K562 (cell line): ENCODE results near the gene EVL. TPM values are rescaled to one million over a fixed set of nuclear protein-coding genes. Genes with fewer than 3 reads are reported as not detected.

Experiments
- ARID1B ChIP-seq: fragments of 450-650 bp; IDR thresholded peaks from 2 replicates; pipeline ENCODE4 v1.6.1; 2016; ENCODE audit warnings: antibody characterized with exemption, mild to moderate bottlenecking, inconsistent platforms
- BRD4 ChIP-seq: fragments of 200-600 bp; sonication (generic); IDR thresholded peaks from 2 replicates; pipeline ENCODE4 v1.6.1; 2017; ENCODE audit warnings: inconsistent platforms
- EHMT2 ChIP-seq: fragments of 450-650 bp; IDR thresholded peaks from 2 replicates; pipeline ENCODE4 v1.6.1; 2018; ENCODE audit warnings: antibody characterized with exemption
- EZH2 ChIP-seq: IDR thresholded peaks from 2 replicates; pipeline ENCODE4 v1.6.1; 2012; ENCODE audit warnings: low read depth, mild to moderate bottlenecking, inconsistent platforms, low read length, borderline replicate concordance
- IRF2 ChIP-seq: sonication (generic); formaldehyde crosslinking; IDR thresholded peaks from 2 replicates; pipeline ENCODE4 v1.8.1; 2022; ENCODE audit warnings: mild to moderate bottlenecking, missing genetic modification reagents
- KAT7 ChIP-seq: sonication (generic); formaldehyde crosslinking; IDR thresholded peaks from 2 replicates; pipeline ENCODE4 v1.8.0; 2022; ENCODE audit warnings: missing genetic modification reagents, mild to moderate bottlenecking, borderline replicate concordance
- LARP7 ChIP-seq: fragments of 450-650 bp; IDR thresholded peaks from 2 replicates; pipeline ENCODE4 v1.6.1; 2016
- PTRF ChIP-seq: fragments of 450-650 bp; IDR thresholded peaks from 2 replicates; pipeline ENCODE4 v1.6.1; 2016; ENCODE audit warnings: mild to moderate bottlenecking, missing genetic modification characterization, missing compliant biosample characterization
- SRSF3 ChIP-seq: fragments of 200-400 bp; formaldehyde crosslinking; IDR thresholded peaks from 2 replicates; pipeline ENCODE4 v1.6.1; 2016; ENCODE audit warnings: mild to moderate bottlenecking, low read length, moderate library complexity; ENCODE audit not compliant: insufficient read depth
- STAT5B ChIP-seq: fragments of 250-450 bp; sonication (Bioruptor Pico); IDR thresholded peaks from 2 replicates; pipeline ENCODE4 v1.8.0; 2021; ENCODE audit warnings: mild to moderate bottlenecking, inconsistent platforms
- TAF15 ChIP-seq: fragments of 200-400 bp; formaldehyde crosslinking; IDR thresholded peaks from 2 replicates; pipeline ENCODE4 v1.6.1; 2017; ENCODE audit warnings: mild to moderate bottlenecking, low read depth, low read length, moderate library complexity
- WHSC1 ChIP-seq: IDR thresholded peaks from one replicate; pipeline ENCODE4 v1.6.1; 2012; ENCODE audit warnings: low read length, control low read depth, inconsistent platforms
- ZNF134 ChIP-seq: fragments of 250-450 bp; sonication (Bioruptor Pico); conservative IDR thresholded peaks from 2 replicates; pipeline ENCODE4 v1.4.0; 2020
- ZNF174 ChIP-seq: fragments of 250-450 bp; sonication (Bioruptor Pico); IDR thresholded peaks from 2 replicates; pipeline ENCODE4 v1.4.0; 2020; ENCODE audit warnings: mild to moderate bottlenecking
- ZNF197 ChIP-seq: fragments of 200-800 bp; sonication (Bioruptor generic); IDR thresholded peaks from 2 replicates; pipeline ENCODE4 v1.6.1; 2016; ENCODE audit warnings: low read depth, missing genetic modification characterization, missing compliant biosample characterization
- ZNF384 ChIP-seq: IDR thresholded peaks from 2 replicates; pipeline ENCODE4 v1.6.1; 2012; ENCODE audit warnings: low read depth, low read length, improper control_type of control experiment
- ZNF445 ChIP-seq: fragments of 250-450 bp; sonication (Bioruptor Pico); IDR thresholded peaks from 2 replicates; pipeline ENCODE4 v1.4.0; 2020; ENCODE audit warnings: low read depth, mild to moderate bottlenecking, moderate library complexity
- polyA plus RNA-seq, 8 experiments: library from polyadenylated mRNA; depleted of rRNA in 4 of 8; stranded (reverse) in 5 of 8; unstranded in 3 of 8; fragments of >200 nt; fragmentation: Nextera tagmentation in 2 of 8; fragmentation: Illumina TruSeq in 1 of 8; extraction: Ambion mirVana in 2 of 8; extraction: Trizol in 1 of 8; gene quantifications; 2 replicates each; pipeline versions ENCODE4 v1.2.1 to v1.2.3, GENCODE V29; 2011 to 2014; ENCODE audit warnings: inconsistent platforms in 1 of 8, missing spikeins in 1 of 8
- total RNA-seq, 7 experiments: library from RNA; depleted of rRNA in 6 of 7; stranded (reverse); fragments of >200 nt in 6 of 7; fragmentation: Illumina TruSeq in 2 of 7; extraction: Trizol in 2 of 7; gene quantifications; 2 replicates each; pipeline versions ENCODE4 v1.2.1 to v1.2.3, GENCODE V29; 2011 to 2021; ENCODE audit warnings: low replicate concordance in 1 of 7
- TF ChIP-seq, protein P1 (sequence below): fragments of 450-650 bp; IDR thresholded peaks from 2 replicates; pipeline ENCODE4 v1.6.1; 2014; ENCODE audit warnings: low read depth, mild to moderate bottlenecking, moderate library complexity, borderline replicate concordance
- TF ChIP-seq, protein P2 (sequence below): fragments of 200-800 bp; sonication (Bioruptor generic); IDR thresholded peaks from 2 replicates; pipeline ENCODE4 v1.6.1; 2017; ENCODE audit warnings: missing genetic modification characterization, missing compliant biosample characterization
- TF ChIP-seq, protein P3 (sequence below), 2 experiments: IDR thresholded peaks; 2 replicates each; pipeline ENCODE4 v1.6.1; 2011; ENCODE audit warnings: borderline replicate concordance in 1 of 2, control low read depth in 1 of 2, low read depth in 1 of 2, low read length in 1 of 2, mild to moderate bottlenecking in 1 of 2, mixed read lengths in 1 of 2, moderate library complexity in 1 of 2; ENCODE audit not compliant: insufficient read depth in 1 of 2, insufficient read length in 1 of 2, poor library complexity in 1 of 2, severe bottlenecking in 1 of 2; ENCODE audit errors: extremely low read depth in 1 of 2
- TF ChIP-seq, protein P4 (sequence below): IDR thresholded peaks from 2 replicates; pipeline ENCODE4 v1.6.1; 2011; ENCODE audit not compliant: insufficient read length; ENCODE audit errors: extremely low read depth
- TF ChIP-seq, protein P5 (sequence below): fragments of 250-450 bp; sonication (Bioruptor Pico); IDR thresholded peaks from 2 replicates; pipeline ENCODE4 v1.8.0; 2021; ENCODE audit warnings: mild to moderate bottlenecking, moderate library complexity

EVL gene
- total and polyA plus RNA-seq, 9 of the 15 experiments (the other 6 are each of a cell fraction or from before 2014, with no cell fraction given), result 2.9 to 43.4 (median 23.9) TPM

DNA sequence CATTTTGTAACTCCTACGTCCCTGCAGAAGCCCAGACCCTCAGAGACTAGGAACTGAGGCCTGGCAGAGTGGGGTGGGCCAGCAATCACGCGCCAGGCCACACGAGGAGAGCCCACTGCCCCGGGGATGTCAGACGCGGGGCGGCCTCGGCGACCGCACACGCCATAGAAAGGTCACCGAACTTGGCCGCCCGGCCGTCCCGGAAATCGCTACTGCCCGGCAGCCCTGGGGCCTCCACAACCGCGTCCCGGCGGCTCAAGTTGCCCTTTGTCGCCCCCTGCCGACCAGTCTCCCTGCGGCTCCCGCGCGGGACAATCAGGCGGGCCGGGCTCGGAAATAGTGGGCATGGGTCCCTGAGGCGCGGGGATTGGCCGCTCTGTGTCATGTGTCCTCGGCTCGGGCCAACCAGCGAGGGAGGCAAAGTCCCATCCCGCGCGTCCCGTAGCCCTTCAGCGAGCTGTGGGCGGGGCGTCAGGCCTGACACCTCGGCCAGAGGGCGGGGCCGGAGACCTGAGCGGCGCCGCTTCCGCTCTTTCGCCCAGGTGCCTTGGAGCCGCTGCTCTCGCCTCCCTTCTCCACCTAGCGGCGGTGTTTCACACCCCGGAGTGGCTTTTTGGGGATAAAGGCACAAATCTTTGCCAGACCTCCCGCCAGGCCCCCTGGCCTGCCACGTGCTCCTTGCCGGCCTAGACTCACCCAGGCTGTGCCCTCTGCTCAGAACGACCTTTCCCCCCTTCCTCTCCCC, 127.6 kb downstream of the EVL start (continued):
- TF ChIP-seq IRF2 (CRISPR knock-in tag) (no peak), ZNF197 (0 out of 2 replicates have a peak, but pooled peaks have one; percentile 53), ZNF174 (no peak), STAT5B (CRISPR knock-in tag) (no peak), ZNF384 (no peak), BRD4 (no peak), WHSC1 (no peak), ARID1B (0 out of 2 replicates have a peak, but pooled peaks have one; percentile 13), SRSF3 (no peak), KAT7 (CRISPR knock-in tag) (peak; percentile 91; the same call in 1 of the 2 replicates), PTRF (tag) (no peak), LARP7 (no peak), EZH2 (no peak), ZNF134 (no peak), ZNF445 (CRISPR knock-in tag) (no peak), TAF15 (no peak), EHMT2 (no peak)
- TF ChIP-seq, protein P1, sequence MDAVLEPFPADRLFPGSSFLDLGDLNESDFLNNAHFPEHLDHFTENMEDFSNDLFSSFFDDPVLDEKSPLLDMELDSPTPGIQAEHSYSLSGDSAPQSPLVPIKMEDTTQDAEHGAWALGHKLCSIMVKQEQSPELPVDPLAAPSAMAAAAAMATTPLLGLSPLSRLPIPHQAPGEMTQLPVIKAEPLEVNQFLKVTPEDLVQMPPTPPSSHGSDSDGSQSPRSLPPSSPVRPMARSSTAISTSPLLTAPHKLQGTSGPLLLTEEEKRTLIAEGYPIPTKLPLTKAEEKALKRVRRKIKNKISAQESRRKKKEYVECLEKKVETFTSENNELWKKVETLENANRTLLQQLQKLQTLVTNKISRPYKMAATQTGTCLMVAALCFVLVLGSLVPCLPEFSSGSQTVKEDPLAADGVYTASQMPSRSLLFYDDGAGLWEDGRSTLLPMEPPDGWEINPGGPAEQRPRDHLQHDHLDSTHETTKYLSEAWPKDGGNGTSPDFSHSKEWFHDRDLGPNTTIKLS, result no peak; the same call in 1 of the 2 replicates
- TF ChIP-seq, protein P2, sequence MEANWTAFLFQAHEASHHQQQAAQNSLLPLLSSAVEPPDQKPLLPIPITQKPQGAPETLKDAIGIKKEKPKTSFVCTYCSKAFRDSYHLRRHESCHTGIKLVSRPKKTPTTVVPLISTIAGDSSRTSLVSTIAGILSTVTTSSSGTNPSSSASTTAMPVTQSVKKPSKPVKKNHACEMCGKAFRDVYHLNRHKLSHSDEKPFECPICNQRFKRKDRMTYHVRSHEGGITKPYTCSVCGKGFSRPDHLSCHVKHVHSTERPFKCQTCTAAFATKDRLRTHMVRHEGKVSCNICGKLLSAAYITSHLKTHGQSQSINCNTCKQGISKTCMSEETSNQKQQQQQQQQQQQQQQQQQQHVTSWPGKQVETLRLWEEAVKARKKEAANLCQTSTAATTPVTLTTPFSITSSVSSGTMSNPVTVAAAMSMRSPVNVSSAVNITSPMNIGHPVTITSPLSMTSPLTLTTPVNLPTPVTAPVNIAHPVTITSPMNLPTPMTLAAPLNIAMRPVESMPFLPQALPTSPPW (CRISPR knock-in tag), result peak; percentile 76
- TF ChIP-seq, protein P3, sequence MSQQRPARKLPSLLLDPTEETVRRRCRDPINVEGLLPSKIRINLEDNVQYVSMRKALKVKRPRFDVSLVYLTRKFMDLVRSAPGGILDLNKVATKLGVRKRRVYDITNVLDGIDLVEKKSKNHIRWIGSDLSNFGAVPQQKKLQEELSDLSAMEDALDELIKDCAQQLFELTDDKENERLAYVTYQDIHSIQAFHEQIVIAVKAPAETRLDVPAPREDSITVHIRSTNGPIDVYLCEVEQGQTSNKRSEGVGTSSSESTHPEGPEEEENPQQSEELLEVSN (IDR thresholded peaks at IDR 0.05; ENCODE audit: borderline replicate concordance in 1 of 2, extremely low read depth in 1 of 2, insufficient read depth in 1 of 2, insufficient read length in 1 of 2, low read depth in 1 of 2, low read length in 1 of 2, poor library complexity in 1 of 2, severe bottlenecking in 1 of 2), result peak; percentile 78 to 87
- TF ChIP-seq, protein P4, sequence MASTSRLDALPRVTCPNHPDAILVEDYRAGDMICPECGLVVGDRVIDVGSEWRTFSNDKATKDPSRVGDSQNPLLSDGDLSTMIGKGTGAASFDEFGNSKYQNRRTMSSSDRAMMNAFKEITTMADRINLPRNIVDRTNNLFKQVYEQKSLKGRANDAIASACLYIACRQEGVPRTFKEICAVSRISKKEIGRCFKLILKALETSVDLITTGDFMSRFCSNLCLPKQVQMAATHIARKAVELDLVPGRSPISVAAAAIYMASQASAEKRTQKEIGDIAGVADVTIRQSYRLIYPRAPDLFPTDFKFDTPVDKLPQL, result no peak
- TF ChIP-seq, protein P5, sequence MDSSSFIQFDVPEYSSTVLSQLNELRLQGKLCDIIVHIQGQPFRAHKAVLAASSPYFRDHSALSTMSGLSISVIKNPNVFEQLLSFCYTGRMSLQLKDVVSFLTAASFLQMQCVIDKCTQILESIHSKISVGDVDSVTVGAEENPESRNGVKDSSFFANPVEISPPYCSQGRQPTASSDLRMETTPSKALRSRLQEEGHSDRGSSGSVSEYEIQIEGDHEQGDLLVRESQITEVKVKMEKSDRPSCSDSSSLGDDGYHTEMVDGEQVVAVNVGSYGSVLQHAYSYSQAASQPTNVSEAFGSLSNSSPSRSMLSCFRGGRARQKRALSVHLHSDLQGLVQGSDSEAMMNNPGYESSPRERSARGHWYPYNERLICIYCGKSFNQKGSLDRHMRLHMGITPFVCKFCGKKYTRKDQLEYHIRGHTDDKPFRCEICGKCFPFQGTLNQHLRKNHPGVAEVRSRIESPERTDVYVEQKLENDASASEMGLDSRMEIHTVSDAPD (CRISPR knock-in tag), result no peak
